BJ (cell line): ENCODE measurements around the gene KCNIP4. TPM values are rescaled to one million over a fixed set of nuclear protein-coding genes. Genes with fewer than 3 reads are reported as not detected.

Source experiments
- CTCF ChIA-PET: fragments of 350-600 bp; formaldehyde crosslinking; extraction: SDS; loops from one replicate; lab custom pipeline; 2021; ENCODE audit warnings: antibody characterized with exemption, inconsistent platforms; lab: Yijun Ruan, JAX
- POLR2A ChIA-PET: fragments of 300-600 bp; sonication (Branson Sonifier 250); formaldehyde crosslinking; extraction: SDS; loops from one replicate; lab custom pipeline; 2021; ENCODE audit warnings: antibody characterized with exemption; lab: Charles Lee
- DNase-seq: peaks from one replicate; pipeline ENCODE4 v3.0.0-alpha.2; 2011; ENCODE audit warnings: low read depth
- H3K27me3 ChIP-seq: 2 replicates; pipeline ENCODE4 v1.6.0; 2011; ENCODE audit warnings: low read length; ENCODE audit not compliant: control insufficient read depth, insufficient read depth
- H3K36me3 ChIP-seq: 2 replicates; pipeline ENCODE4 v1.5.1; 2011; ENCODE audit warnings: low read length; ENCODE audit not compliant: control insufficient read depth, insufficient read depth
- H3K4me3 ChIP-seq: 2 replicates; pipeline ENCODE4 v1.5.1; 2011; ENCODE audit warnings: low read depth, mild to moderate bottlenecking, control low read depth, low read length
- CTCF ChIP-seq: IDR thresholded peaks from 2 replicates; pipeline ENCODE4 v1.5.1; 2011; ENCODE audit warnings: low read depth, mild to moderate bottlenecking, control low read depth, inconsistent platforms, low read length, moderate library complexity; ENCODE audit not compliant: insufficient read depth
- polyA plus RNA-seq: library from polyadenylated mRNA; depleted of rRNA; stranded (reverse); fragments of >200 nt; gene quantifications from 2 replicates; pipeline ENCODE4 v1.2.3, GENCODE V29; 2011

The KCNIP4 gene
- polyA plus RNA-seq, 1 experiment = not detected

DNA sequence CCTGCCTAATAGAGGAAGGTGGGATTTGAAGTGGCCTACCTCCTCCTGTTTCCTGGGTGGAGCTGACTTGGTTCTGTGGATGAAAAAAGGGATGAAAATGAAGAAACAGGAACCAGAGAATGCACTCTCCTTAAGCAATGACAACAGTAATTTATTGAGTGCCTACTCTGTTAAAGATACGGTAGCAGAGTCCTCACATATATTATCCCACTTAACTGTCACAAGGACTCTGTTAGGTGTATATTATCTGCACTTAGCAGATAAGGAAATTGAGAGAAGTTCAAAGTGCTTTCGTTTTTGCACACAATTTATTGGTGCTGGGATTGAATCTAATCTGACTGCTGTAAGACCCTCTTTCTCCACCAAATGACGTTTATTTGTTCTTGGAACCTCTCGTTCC, 947.1 kb downstream of the KCNIP4 start:
- ChIA-PET CTCF (no interaction called here), POLR2A (no interaction called here)
- H3K27me3 ChIP-seq = no peaks in the 10 kb centered on the region
- no peak for TF ChIP-seq CTCF
- no peak for DNase-seq
- H3K36me3 ChIP-seq = no peaks in the 10 kb centered on the region
- H3K4me3 ChIP-seq = no peak overlapping the region

DNA sequence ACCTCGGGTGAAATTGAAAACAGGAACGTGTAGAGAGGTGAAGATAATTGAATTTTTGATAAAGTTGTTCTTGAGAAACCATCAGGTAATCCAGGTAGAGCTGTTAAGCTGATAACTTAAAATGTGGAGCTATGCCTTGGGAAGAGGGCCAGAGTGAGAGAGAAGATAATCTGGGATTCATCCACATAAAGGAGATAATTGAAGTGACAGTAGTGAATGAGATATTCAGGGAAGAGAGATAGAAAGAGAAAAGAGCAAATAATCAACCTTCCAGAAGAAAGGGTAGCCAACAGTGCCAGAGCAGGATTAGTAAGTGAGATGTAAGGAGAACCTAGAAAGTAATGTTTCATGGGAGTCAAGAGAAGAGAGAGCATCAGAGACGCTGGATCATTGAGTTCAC, 950.7 kb downstream of the KCNIP4 start:
- Histone ChIP-seq H3K36me3 (no peaks in the 10 kb centered on the region), H3K27me3 (no peaks in the 10 kb centered on the region), H3K4me3 (no peak overlapping the region)
- ChIA-PET CTCF (no interaction called here), POLR2A (no interaction called here)
- DNase-seq = no peak
- no peak for TF ChIP-seq CTCF

DNA sequence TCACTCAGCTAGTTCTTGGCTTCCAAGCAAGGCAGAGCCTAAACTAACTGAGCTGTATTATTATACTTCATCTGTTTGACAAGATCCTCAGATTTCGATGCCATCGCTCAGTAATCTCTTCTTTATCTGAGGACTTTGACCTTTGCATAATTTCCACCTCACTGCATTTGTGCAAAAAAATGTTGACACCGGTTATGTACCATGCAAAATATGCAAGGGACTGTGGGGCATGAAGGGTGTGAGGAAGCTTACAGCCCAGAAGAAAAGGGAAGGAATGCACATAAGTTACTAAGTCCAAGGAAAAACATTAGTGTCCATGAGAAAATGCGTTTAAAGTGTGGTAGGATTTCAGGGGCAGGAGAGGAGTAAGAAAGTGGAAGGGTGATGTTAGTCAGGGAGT, 953.0 kb downstream of the KCNIP4 start:
- POLR2A ChIA-PET = no interaction called here

DNA sequence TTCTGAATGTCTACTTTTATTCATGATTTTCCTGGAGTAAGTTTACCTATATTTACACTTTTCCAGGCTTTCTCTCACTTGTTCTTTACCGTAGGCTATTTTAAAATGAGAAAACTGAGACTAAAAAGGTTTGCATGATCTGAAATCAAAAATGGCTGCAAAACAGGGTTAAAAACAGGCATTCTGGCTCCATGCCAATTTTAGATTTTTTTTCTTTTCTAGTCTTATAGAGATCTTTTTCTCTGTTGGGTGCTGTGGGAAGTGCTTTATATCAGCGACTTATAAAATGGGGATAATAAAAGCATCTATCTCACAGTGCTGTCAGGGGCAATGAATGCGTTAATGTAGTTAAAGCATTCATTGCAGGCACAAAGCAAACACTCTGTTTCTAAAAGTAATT, 953.6 kb downstream of the KCNIP4 start:
- CTCF ChIA-PET = no interaction called here
- no peaks in the 10 kb centered on the region for H3K36me3 ChIP-seq
- no peak overlapping the region for H3K4me3 ChIP-seq
- no peak for DNase-seq
- POLR2A ChIA-PET = no interaction called here
- TF ChIP-seq CTCF = no peak
- H3K27me3 ChIP-seq = no peaks in the 10 kb centered on the region

More for the DNA sequence above, 953.0 kb downstream of the KCNIP4 start:
- DNase-seq = no peak
- no peak for TF ChIP-seq CTCF
- no peaks in the 10 kb centered on the region for H3K36me3 ChIP-seq
- CTCF ChIA-PET = no interaction called here
- no peak overlapping the region for H3K4me3 ChIP-seq
- no peaks in the 10 kb centered on the region for H3K27me3 ChIP-seq

DNA sequence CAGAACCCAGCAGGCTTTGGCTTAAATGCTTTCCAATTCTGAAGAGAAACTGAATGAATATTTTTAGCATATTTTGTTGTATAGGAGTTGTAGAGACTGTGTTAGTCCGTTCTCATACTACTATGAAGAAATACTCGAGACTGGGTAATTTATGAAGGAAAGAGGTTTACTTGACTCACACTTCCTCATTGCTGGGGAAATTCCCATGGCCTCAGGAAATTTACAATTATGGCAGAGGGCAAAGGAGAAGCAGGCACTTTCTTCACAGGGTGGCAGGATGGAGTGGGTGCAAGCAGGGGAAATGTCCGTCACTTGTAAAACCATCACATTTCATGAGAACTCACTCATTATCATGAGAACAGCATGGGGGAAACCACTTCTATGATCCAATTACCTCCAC, 956.6 kb downstream of the KCNIP4 start:
- no peak for TF ChIP-seq CTCF
- H3K27me3 ChIP-seq = no peaks in the 10 kb centered on the region
- no peak for DNase-seq
- ChIA-PET CTCF (no interaction called here), POLR2A (no interaction called here)
- H3K4me3 ChIP-seq = no peak overlapping the region
- no peaks in the 10 kb centered on the region for H3K36me3 ChIP-seq
